DMS53 (cell line): ENCODE results near the gene MAST2.
A peak's percentile ranks its signal among the peaks of the same experiment; 100 is the strongest.
"Not testable (repeated sequence)": the region's sequence is repeated elsewhere in the genome, so short reads cannot be mapped to it uniquely, and the experiment has no call there.

ENCODE experiments used
- DNase-seq: peaks from one replicate; lab custom pipeline; 2025; lab: John Stamatoyannopoulos, UW

MAST2 gene

DNA sequence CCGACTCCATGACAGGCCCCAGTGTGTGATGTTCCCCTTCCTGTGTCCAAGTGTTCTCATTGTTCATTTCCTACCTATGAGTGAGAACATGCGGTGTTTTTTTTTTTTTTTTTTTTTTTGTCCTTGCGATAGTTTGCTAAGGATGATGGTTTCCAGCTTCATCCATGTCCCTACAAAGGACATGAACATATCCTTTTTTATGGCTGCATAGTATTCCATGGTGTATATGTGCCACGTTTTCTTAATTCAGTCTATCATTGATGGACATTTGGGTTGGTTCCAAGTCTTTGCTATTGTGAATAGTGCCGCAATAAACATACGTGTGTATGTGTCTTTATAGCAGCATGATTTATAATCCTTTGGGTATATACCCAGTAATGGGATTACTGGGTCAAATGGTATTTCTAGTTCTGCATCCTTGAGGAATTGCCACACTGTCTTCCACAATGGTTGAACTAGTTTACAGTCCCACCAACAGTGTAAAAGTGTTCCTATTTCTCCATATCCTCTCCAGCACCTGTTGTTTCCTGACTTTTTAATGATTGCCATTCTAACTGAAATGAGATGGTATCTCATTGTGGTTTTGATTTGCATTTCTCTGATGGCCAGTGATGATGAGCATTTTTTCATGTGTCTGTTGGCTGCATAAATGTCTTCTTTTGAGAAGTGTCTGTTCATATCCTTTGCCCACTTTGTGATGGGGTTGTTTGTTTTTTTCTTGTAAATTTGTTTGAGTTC is 54.5 kb downstream of the MAST2 start:
- not testable (repeated sequence) for DNase-seq

DNA sequence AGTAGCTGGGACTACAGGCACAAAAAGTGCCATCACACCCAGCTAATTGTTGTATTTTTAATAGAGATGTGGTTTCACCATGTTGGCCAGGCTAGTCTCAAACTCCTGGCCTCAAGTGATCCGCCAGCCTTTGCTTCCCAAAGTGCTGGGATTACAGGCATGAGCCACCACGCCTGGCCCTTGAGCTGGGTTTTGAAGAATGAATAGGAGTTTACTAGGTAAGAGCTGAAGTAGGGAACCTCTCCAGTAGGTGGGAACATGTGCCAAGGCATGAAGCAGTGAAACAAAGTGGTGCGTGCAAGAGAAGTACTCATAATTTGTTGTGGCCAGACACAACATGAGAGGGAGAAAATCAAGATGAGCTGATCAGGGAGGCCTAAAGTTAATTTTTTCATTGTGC is 55.8 kb downstream of the MAST2 start:
- DNase-seq = no peak

DNA sequence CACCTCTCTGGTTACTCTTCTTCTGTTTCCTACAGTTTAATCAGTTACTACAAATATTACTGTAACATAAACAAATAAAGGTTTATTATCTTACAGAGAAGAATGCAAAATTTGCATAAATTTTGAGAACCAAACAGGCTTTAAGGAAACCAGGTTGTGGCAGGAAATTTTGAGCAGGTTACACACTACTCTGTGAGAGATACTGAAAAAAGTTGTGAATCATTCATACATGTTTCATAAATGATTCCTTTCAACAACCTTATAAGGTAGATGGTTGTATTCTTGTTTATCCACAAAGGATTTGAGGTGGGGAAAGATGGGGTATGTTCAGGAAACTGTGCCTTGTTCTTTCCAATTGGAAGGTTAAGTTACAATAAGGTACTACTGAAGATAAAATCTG is 58.6 kb downstream of the MAST2 start:
- DNase-seq = no peak

DNA sequence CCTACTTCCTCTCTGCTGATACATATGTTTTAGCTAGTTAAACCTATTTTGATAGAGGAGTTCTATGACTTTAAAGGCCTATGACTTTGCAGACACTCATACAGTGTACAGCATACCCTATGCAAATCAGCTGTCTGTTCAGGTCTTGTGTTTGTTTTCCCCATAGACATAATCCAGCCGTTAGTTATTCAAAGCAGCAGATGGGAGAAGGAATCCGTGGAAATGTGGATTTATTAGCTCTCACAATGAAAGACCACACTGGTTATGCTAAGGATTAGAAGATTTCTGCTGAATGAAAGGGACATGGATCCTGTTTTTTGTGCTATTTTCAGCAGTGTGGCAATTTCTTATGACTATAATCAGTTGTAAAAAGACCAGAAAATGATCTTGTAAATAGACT is 59.8 kb downstream of the MAST2 start:
- DNase-seq = peak; percentile 38

DNA sequence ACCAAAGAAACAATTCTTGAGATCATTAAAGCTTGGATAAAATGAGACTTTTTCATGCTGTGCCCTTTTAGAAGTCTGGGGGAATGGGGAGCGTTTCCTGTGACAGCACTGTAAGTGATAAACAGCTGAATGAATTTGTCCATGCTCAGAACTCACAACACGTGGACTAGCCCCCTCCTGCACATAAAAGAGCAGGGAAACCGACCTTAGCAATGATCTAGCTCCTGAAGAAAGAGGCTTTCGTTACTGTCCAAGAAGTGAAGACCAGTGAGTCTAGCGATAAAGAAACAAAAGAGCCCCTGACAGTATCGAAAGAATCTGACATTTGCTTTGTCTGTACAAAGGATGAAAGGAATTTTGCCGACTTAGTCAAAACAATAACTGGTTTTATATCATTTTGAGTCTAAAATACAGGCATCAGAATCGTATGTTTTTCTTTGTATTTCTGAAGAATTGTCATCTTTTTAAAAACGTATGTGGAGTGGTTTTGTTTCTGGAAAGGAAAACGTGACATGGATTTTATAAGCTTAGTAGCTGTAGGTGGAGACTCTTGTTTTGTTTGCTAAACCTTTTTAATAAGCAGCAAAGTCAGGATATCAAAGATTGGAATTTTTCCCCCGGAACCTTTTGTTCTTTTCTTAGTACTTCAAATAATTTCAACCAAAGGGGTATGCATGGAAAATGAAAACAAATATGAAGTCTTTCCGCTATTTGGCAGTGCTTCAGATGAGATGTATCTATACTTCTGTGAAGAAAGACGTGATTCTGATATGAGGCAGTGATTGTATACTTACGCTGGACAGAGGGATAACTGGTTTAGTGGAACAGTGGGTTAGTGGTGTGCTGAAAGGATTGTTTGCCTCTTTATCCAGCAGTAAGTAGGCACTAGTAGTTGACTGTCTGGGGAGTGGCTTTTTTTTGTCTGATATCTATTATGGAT is 61.0 kb downstream of the MAST2 start:
- DNase-seq = no peak

DNA sequence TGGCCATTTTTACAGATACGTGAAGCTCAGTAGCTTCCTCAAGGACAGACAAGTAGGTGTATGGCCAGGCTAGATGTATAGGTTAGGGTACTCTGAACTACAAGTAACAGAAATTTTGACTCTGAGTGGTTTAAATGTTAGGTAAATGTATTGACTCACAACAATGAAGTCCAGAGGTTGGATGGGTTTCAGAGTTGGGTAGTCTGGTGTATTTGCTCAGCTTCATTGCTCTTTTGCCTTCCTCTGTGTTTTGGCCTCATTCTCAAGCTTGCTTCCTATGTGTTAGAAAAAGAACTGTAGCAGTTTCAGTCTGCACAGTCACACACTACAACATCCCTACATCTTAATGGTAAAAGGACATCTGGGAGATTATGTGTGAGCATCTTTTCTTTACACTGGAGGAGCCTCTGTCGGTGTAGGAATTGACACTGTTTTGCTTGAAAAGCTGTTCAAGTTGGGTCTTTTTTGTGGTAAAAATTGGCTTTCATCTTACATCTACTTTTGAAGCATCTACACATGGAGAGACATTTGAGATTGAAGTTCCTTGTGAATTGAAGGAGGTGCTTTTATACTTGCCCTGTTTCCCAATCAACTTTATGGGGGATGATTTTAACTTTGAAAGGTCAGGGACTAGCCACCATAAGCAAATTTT is 64.4 kb downstream of the MAST2 start:
- DNase-seq = no peak

DNA sequence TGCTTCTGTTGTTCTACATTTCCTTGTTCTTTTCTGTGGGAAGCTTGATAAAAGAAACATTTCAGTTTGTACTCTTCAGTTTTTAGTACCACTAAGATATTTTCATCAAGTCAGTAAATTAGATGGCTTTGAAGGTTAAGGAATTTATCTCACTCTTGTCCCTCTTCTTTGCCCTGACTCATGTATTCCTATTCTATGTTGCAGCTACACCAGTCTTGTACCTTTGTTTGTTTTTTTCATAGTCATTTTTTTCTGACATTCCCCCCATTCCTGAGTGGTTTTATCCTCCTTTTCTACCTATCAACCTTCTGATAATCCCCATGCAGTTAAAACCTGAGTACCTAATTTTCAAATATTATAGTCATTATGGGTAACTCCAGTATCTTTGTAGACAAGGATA is 65.4 kb downstream of the MAST2 start:
- DNase-seq = no peak

DNA sequence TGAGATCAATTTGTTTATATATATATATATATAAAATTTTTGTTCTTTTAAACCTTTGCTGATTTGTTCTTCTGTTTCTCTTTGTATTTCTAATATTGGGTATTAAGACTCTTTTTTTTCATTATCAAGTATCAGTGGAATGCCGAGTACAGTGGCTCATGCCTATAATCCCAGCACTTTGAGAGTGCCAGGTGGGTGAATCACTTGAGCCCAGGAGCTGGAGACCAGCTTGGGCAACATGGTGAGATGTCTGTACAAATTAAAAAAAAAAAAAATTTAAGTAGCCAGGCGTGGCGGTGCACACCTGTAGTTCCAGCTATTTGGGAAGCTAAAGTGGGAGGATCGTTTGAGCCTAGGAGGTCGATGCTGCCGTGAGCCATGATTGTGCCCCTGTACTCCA is 67.1 kb downstream of the MAST2 start:
- no peak for DNase-seq

DNA sequence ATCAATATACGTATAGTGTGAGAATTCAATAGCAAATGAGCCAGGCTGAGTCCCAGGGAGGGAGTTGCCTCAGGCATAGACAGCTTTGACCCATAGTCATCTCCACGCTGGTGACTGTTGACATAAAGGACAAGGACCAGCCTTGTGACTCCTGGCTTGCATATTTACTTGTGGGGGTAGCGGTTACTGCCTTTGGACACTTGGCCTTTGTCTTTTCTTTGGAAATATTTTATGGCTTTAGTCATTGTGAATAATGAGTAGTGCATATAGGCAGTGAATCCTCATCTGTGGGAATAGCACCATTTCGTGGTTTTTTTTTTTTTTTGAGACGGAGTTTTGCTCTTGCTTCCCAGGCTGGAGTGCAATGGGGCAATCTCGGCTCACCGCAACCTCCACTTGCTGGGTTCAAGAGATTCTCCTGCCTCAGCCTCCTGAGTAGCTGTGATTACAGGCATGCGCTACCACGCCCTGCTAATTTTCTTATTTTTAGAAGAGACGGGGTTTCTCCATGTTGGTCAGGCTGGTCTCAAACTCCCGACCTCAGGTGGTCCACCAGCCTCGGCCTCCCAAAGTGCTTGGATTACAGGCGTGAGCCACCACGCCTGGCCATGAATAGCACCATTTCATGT is 68.9 kb downstream of the MAST2 start:
- peak; percentile 24 for DNase-seq

DNA sequence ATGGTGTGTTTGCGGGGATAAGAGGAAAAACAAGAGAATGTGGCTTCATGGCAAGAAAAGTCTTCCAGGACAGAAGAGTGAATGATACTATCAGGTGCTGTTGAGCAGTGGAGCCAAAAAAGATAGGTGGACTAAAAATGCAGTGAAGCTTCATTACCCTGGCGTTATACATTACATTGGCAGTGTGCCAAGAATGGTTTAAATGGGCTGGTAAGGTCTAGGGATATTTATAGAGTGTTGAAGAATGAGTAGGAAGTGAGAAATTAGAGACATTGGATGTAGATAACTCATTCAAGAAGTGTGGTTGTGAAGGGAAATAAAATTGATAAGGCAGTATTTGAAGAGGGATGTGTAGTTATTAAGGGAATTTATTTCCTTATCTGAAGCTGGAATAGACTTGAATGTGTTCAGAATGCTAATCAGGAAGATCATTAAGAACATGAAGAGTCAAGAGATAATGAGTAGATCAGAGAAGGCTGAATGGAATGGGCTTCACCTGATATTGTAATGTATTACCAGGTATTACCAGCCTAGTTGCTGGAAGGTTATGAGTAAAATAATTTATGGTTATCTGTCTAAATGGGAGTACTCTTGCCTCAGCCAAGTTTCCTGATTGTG is 72.7 kb downstream of the MAST2 start:
- peak; percentile 37 for DNase-seq

DNA sequence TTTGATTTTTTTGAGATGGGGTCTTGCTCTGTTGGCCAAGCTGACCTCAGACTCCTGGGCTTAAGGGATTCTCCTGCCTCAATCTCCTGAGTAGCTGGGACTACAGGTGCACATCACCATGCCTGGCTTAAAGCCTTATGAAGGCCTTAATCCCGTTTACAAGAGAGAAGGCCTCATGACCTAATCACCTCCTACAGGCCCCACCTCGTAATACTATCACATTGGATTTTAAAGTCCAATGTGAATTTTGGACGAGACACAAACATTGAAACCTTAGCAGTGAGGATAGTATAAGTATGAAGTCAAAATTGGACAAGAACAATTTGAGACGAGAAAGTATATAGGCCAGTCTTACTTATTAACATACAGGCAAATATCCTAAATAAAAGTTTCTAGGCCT is 73.9 kb downstream of the MAST2 start:
- no peak for DNase-seq

DNA sequence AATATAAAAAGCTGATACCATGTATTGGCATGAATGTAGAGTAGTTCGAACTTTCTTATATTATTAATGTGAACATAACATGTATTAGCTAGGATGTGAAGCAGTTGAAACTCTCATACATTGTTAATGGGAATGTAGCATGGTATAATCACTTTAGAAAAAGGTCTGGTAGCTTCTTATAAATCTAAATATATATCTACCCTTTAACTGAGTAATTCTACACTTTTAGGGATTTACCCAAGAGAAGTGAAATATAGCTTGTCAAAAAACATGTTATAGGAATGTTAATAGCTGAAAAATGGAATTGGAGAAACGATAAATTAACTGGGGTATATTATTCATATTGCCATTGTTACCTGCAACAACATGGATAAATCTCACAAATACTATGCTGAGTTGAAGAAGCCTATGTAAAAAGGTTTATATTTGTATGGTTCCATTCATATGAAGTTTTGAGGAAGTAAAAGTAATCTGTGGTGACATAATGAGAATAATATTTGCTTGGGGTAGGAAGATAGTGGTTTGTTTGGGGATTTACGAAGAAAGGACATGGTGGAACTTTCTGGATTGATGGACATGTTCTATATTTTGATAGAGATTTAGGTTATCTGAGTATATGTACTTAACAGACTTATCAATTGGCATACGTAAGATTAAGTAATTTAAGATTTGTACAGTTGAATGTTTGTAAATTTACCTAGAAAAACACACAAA is 76.6 kb downstream of the MAST2 start:
- DNase-seq = no peak

DNA sequence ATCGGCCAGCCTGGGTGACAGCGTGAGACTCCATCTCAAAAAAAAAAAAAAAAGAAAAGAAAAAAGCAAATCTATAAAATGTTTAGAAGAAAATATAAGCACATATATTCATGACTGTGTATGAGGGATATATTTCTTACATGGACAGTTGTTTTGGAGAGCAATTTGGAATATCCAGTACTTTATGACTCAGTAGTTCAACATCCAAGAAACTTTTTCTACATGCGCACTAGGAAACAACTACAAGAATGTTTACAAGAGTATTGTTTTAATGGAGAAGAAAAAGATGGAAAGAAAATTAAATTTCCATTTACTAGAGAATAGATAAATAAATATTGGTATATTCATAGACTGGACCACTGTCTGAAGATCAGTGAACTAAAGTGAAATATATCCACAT is 77.5 kb downstream of the MAST2 start:
- DNase-seq = no peak

DNA sequence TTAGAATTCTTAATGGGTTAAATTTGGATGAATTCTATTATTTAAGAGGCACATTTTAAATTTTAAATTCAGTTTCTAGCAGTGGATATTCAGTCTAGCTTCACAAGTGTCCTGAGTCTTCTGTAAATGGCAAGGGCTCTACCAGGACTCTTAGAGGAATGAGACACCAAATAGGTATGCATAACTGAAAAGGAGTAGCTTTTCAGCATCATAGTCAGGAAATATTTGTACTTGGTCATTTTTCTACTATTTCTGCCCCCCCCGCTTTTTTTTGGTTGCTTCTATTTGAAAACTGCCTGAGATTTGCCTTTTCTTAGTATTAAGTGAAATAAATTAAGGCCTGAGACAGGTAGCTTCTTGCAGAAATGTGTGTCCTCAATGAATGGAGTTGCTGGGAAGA is 80.2 kb downstream of the MAST2 start:
- DNase-seq = no peak

DNA sequence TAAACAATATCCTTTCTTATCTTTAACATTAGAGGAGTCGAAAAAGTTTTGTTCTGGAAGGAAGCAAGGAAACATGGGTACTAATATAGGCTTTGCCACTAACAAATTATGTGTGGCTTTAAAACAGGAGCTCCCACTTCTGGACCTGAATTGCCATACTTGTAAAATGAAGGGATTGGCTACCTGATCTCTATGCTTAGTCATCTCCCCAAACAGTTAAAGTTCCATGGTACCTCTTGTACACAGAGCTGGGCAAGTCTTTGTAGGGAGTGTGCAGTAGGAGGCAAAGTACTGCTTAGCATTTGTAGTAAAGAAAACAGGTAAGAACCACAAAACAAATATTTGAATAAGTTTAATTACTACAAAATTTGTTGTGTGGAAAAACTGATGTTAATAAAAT is 81.3 kb downstream of the MAST2 start:
- DNase-seq = peak; percentile 56

DNA sequence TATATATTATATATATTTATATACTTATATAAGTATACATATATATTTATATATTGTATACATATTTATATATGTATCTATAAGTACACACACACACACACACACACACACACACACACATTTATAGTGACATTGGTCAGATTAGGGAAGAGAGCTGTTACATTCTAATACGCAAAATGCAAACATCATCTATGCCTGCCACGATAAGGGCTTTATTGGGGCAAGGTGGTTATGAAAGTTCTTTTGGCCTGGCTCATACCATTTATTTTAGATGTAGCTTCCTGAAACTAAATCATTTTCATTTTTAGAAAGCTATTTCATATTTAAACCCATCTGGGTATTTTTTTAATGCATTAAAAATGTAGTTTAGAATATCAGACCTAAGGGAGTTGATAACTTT is 82.8 kb downstream of the MAST2 start:
- no peak for DNase-seq

DNA sequence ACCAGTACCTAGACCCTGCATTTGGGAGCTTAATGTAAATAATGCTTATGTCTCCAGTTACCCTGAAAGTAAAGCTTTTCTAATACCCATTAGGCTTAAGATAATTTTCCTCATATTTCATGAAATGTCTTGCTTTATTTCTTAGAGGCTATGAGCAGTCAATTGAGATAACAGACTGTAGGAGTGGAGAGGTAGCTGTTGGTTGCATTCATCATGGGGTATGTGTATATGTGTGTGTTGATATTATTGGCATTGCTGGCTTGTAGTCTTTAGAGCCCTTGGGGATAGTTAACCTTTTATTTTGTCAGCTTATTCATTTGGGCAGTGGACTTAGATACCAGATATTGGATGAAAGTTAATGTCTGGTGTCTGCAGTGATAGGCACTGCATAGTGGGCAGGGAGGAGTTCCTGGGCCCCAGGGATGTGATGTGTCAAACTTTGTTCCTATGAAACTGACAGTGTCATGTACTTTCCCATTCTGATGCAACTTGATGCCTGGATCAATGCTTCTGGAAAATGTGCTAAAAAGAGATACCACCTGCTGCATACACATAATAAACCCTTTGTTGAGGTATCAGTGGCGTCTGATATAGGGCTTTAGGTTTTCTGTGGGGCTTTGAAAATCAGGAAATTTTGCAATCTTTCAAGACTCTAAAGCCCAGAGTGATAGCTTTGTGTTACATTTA is 83.9 kb downstream of the MAST2 start:
- DNase-seq = no peak

DNA sequence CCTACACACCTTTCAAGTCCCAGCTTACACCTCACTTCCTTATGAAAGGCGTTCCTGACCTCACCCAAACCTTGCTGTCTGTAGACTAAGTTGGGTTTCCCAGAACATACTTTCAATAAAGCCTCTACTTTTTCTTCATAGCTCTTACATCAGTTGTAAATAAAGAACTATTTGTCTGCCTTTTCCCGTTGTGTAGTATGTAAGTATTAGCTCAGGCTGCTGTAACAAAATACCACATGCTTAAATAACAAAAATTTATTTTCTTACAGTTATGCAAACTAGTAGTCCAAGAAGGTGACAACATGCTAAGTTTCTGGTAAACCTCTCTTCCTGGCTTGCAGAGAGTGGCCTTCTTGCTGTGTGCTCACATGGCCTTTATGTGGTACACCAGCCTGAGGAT is 86.7 kb downstream of the MAST2 start:
- no peak for DNase-seq

DNA sequence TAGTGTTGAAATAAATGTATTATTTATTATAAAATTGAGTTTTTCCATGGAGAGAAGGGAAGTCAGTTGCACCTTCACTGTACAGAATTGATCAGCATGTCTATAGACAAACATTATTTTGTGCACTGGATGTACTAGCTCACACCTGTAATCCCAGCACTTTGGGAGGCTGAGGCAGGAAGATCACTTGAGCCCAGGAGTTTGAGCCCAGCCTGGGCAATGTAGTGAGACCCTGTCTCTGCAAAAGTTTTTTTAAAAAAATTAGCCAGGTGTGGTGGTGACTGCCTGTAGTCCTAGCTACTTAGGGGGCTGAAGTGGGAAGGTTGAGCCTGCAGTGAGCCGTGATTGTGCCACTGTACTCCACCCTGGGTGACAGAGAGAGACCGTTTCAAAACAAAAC is 87.7 kb downstream of the MAST2 start:
- DNase-seq = no peak

DNA sequence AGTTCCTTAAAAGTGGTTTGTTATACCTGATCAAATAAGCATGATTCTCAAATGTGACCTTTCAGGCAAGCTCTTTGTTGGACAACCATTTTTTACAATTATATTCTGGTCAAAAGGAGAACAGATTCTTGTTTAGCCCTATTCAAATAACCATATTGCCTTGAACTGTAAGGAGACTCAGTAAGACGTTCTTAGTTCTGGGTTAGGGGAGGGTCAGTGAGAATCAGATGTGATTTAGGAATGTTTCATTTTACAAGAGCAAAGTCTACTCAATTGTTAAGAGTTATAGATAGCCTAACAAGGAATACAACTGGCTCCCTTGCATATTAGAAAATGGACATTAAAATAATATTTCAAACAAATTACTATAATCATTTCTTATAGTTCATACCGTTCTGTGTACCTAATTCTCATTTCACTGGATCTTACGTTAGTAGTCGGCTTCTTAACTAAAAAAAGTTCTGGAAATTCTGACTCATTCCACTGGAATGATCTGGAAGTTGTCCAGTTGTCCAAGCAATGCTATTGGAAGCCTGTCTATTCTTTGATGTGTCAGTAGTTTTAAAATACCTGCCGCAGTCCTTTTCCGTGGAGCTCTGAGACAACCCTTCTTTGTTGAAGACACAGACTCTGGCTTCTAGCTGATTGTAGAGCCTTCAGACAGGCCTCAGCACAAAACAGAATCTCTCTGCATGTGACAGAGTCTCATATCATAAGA is 88.8 kb downstream of the MAST2 start:
- no peak for DNase-seq
